KMS-11 (cell line): Measurements from ENCODE around the gene ACTBL2.
"Not testable (repeated sequence)": the region's sequence is repeated elsewhere in the genome, so short reads cannot be mapped to it uniquely, and the experiment has no call there.

ENCODE experiments used
- H2AFZ ChIP-seq: fragments of 200-600 bp; sonication (generic); 2 replicates; pipeline ENCODE4 v1.6.1; 2016; ENCODE audit warnings: antibody characterized with exemption, mixed run types, low read depth
- H3K27ac ChIP-seq: fragments of 200-600 bp; sonication (generic); 2 replicates; pipeline ENCODE4 v1.6.1; 2016; ENCODE audit warnings: mild to moderate bottlenecking, mixed run types
- H3K27me3 ChIP-seq: fragments of 200-600 bp; sonication (generic); 2 replicates; pipeline ENCODE4 v1.6.1; 2017; ENCODE audit warnings: mild to moderate bottlenecking, low read depth, mixed run types, moderate library complexity; ENCODE audit not compliant: insufficient read depth
- H3K36me3 ChIP-seq: fragments of 200-600 bp; sonication (generic); 2 replicates; pipeline ENCODE4 v1.6.1; 2017; ENCODE audit warnings: mild to moderate bottlenecking, mixed run types; ENCODE audit not compliant: insufficient read depth
- H3K4me1 ChIP-seq: fragments of 200-600 bp; sonication (generic); 2 replicates; pipeline ENCODE4 v1.6.1; 2016; ENCODE audit warnings: mild to moderate bottlenecking, low read depth, mixed run types; ENCODE audit not compliant: poor library complexity, severe bottlenecking
- H3K4me2 ChIP-seq: fragments of 200-600 bp; sonication (generic); 2 replicates; pipeline ENCODE4 v1.7.0; 2016; ENCODE audit warnings: mild to moderate bottlenecking, mixed run types
- H3K4me3 ChIP-seq: fragments of 200-600 bp; sonication (generic); IDR thresholded peaks from 2 replicates; pipeline ENCODE4 v1.6.1; 2017; ENCODE audit warnings: low read depth, low read length, mixed read lengths; ENCODE audit not compliant: insufficient read depth
- H3K79me2 ChIP-seq: fragments of 200-600 bp; sonication (generic); 2 replicates; pipeline ENCODE4 v1.6.1; 2016; ENCODE audit warnings: low read depth, mixed run types; ENCODE audit not compliant: insufficient read depth
- H3K9ac ChIP-seq: fragments of 200-600 bp; sonication (generic); 2 replicates; pipeline ENCODE4 v1.6.1; 2016; ENCODE audit warnings: mild to moderate bottlenecking, mixed run types
- H4K20me1 ChIP-seq: fragments of 200-600 bp; sonication (generic); 2 replicates; pipeline ENCODE4 v1.6.1; 2016; ENCODE audit warnings: mild to moderate bottlenecking, mixed run types; ENCODE audit not compliant: insufficient read depth
- TF ChIP-seq, protein P1 (sequence below): fragments of 200-600 bp; sonication (generic); conservative IDR thresholded peaks from 2 replicates; pipeline ENCODE4 v1.6.1; 2017; ENCODE audit warnings: low read depth, mild to moderate bottlenecking, antibody characterized with exemption, low read length, moderate library complexity, mixed read lengths

The ACTBL2 gene

DNA sequence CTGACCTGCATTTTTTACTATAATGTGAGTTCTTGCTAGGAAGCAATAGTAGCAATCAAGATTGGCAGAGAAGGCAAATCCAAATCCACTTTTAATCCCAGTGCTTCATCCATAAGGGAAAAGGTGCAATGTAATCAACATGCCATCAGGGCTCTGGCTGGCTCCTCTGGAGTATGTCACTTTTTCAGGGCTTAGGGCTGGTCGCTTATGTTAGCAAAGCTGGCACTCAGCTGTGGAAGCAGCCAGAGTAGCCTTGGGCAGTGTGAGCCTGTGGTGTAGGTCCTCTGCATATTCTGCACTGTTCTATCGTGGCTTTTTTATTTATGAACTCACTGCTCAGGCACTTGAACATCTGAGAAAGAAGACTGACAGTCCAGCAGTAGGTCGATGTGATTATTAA is 16.1 kb downstream of the ACTBL2 start:
- H3K4me2 ChIP-seq, result no peak overlapping the region
- no peak overlapping the region for H3K4me3 ChIP-seq
- no peaks in the 10 kb centered on the region for H3K79me2 ChIP-seq
- no peak overlapping the region for H2AFZ ChIP-seq
- no peaks in the 10 kb centered on the region for H3K27me3 ChIP-seq
- H3K9ac ChIP-seq, result no peak overlapping the region
- H4K20me1 ChIP-seq, result no peaks in the 10 kb centered on the region
- no peaks in the 10 kb centered on the region for H3K36me3 ChIP-seq
- no peak overlapping the region for H3K27ac ChIP-seq
- TF ChIP-seq, protein P1, sequence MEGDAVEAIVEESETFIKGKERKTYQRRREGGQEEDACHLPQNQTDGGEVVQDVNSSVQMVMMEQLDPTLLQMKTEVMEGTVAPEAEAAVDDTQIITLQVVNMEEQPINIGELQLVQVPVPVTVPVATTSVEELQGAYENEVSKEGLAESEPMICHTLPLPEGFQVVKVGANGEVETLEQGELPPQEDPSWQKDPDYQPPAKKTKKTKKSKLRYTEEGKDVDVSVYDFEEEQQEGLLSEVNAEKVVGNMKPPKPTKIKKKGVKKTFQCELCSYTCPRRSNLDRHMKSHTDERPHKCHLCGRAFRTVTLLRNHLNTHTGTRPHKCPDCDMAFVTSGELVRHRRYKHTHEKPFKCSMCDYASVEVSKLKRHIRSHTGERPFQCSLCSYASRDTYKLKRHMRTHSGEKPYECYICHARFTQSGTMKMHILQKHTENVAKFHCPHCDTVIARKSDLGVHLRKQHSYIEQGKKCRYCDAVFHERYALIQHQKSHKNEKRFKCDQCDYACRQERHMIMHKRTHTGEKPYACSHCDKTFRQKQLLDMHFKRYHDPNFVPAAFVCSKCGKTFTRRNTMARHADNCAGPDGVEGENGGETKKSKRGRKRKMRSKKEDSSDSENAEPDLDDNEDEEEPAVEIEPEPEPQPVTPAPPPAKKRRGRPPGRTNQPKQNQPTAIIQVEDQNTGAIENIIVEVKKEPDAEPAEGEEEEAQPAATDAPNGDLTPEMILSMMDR, result no peak
- no peaks in the 10 kb centered on the region for H3K4me1 ChIP-seq

DNA sequence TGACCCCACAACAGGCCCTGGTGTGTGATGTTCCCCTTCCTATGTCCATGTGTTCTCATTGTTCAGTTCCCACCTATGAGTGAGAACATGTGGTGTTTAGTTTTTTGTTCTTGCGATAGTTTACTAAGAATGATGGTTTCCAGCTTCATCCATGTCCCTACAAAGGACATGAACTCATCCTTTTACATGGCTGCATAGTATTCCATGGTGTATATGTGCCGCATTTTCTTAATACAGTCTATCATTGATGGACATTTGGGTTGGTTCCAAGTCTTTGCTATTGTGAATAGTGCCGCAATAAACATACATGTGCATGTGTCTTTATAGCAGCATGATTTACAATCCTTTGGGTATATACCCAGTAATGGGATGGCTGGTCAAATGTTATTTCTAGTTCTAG is 22.6 kb downstream of the ACTBL2 start:
- not testable (repeated sequence) for H3K4me1 ChIP-seq, H3K4me2 ChIP-seq, H3K4me3 ChIP-seq, H3K36me3 ChIP-seq, H3K27me3 ChIP-seq, H4K20me1 ChIP-seq, H3K9ac ChIP-seq, H3K27ac ChIP-seq, H2AFZ ChIP-seq, H3K79me2 ChIP-seq

DNA sequence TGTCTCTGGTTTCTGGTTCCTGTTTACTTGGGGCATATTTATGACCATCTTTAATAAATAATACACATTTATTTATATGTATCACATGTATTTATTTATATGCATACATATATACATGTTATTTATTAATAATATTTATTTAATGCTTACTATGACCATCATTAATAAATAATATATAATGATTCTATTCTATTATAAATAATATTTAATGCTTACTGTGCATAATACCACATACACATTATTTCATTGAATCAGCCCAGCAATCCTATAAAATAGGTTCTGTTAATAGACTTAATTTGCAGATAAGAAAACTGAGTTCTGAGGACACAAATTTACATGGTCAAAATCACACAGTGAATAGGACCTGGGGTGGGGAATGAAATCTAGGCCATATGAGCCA is 24.2 kb downstream of the ACTBL2 start:
- Histone ChIP-seq H3K4me3 (no peak overlapping the region), H3K4me2 (no peak overlapping the region), H3K27ac (no peak overlapping the region), H3K4me1 (no peaks in the 10 kb centered on the region), H3K36me3 (no peaks in the 10 kb centered on the region), H4K20me1 (no peaks in the 10 kb centered on the region), H3K9ac (no peak overlapping the region), H2AFZ (no peak overlapping the region), H3K27me3 (no peaks in the 10 kb centered on the region), H3K79me2 (no peaks in the 10 kb centered on the region)
- TF ChIP-seq, protein P1, result no peak

DNA sequence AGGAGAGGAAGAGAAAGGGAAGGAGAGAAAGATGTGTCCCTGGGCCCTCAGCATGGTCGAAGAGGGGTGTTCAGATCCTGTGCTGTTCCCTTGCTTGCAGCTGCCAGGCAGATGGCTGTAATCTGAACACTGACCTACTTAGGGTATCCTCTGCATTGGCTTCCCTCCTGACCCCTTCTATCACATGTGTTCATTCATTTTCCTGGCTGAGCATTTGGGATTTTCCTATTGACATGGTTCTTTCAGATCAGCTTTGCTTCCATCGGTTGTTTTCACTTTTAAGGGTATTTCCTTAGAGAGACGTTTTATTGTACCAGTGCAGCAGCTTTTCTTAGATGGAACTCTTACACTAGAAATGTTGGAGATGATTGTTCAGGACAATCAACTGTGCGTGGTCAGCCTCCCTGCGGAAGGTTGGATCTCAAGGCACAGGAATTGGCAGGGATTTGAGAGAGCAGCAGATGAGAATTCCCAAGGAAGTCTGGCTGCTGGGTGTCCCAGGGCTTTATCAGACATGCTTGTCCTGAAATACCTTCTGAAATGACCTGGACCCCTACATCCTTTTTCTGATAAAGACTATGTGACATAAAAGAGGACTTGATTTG is 26.0 kb downstream of the ACTBL2 start:
- no peak overlapping the region for H2AFZ ChIP-seq
- TF ChIP-seq, protein P1, result no peak
- no peak overlapping the region for H3K9ac ChIP-seq
- H3K4me1 ChIP-seq, result no peaks in the 10 kb centered on the region
- no peaks in the 10 kb centered on the region for H3K27me3 ChIP-seq
- no peak overlapping the region for H3K27ac ChIP-seq
- H3K4me2 ChIP-seq, result no peak overlapping the region
- H3K4me3 ChIP-seq, result no peak overlapping the region
- H4K20me1 ChIP-seq, result no peaks in the 10 kb centered on the region
- no peaks in the 10 kb centered on the region for H3K36me3 ChIP-seq
- H3K79me2 ChIP-seq, result no peaks in the 10 kb centered on the region

DNA sequence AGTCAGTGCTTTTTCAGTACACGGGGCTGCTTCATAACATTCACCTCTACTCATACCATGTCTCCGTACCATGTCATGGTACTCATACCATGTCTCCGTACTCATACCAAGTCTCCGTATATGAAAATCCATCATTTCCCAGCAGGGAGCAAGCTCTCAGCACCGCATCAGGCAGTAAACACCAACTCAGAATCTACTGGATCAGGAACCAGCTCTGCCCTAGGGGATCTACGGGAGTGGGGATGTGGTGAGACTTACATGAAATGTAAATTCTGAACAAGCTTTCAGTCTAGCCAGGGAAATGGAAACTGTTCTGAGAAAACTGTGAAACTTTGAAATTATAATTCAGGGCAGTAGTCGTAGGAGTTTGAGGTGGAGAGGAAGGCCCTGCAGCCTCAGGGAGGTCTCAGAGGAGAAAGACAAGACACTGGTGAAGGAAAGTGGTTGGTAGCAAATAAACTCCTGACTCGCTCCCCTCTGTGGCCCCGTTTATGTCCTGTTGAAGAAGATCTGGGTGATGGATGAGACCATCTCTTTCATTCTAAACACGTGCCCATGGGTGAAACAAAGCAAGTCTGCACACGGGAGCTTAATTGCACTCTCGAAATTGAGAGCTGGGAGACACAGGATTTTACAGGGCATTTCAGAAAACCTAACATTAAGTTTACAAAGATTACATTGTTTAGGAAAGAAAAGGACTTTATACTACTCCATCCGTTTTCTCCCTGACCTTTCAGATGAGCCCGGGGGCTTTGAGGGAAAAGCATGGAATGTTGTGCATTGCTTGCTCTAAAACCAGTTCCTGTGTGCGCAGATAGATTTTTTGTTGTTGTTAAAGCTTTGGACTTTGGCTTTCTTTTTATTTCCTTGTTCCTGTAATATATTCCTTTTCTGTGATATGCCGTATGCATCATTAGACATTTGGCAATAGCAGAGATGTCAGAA is 26.8 kb downstream of the ACTBL2 start:
- no peaks in the 10 kb centered on the region for H3K36me3 ChIP-seq
- no peak overlapping the region for H3K4me2 ChIP-seq
- no peak overlapping the region for H3K4me3 ChIP-seq
- H4K20me1 ChIP-seq, result no peaks in the 10 kb centered on the region
- H3K27me3 ChIP-seq, result no peaks in the 10 kb centered on the region
- TF ChIP-seq, protein P1, result no peak
- H3K27ac ChIP-seq, result no peak overlapping the region
- no peaks in the 10 kb centered on the region for H3K4me1 ChIP-seq
- H3K9ac ChIP-seq, result no peak overlapping the region
- no peaks in the 10 kb centered on the region for H3K79me2 ChIP-seq
- no peak overlapping the region for H2AFZ ChIP-seq
